HG03520 (cell line): ENCODE results near the gene CFAP77.

Experiments
- ATAC-seq: cut with Tn5 transposase; IDR thresholded peaks from one replicate; pipeline ENCODE4 v1.9.1; 2021; ENCODE audit warnings: mild to moderate bottlenecking, moderate library complexity; ENCODE audit not compliant: unreplicated experiment

Gene CFAP77

GRCh38 chr9:132514011-132514744 is 104.2 kb downstream of the CFAP77 start:
- ATAC-seq: no peak

GRCh38 chr9:132514821-132515220 is 104.8 kb downstream of the CFAP77 start:
- ATAC-seq: no peak

- ATAC-seq: no peak
Observed at GRCh38 chr9:132516301-132516700, 106.3 kb downstream of the CFAP77 start.

- no peak for ATAC-seq
Observed at GRCh38 chr9:132516911-132517310, 106.9 kb downstream of the CFAP77 start.

GRCh38 chr9:132517815-132518550 is 108.0 kb downstream of the CFAP77 start:
- ATAC-seq: no peak

GRCh38 chr9:132518626-132519025 is 108.6 kb downstream of the CFAP77 start:
- ATAC-seq: no peak

GRCh38 chr9:132519033-132519432 is 109.0 kb downstream of the CFAP77 start:
- ATAC-seq: no peak

GRCh38 chr9:132520612-132521011 is 110.6 kb downstream of the CFAP77 start:
- ATAC-seq: no peak

GRCh38 chr9:132525308-132526023 is 115.5 kb downstream of the CFAP77 start:
- ATAC-seq: no peak

- no peak for ATAC-seq
Observed at GRCh38 chr9:132531195-132531594, 121.2 kb downstream of the CFAP77 start.

GRCh38 chr9:132531710-132532570 is 121.9 kb downstream of the CFAP77 start:
- ATAC-seq: no peak

GRCh38 chr9:132534832-132535231 is 124.8 kb downstream of the CFAP77 start:
- no peak for ATAC-seq

- ATAC-seq: no peak
Observed at GRCh38 chr9:132536124-132536523, 126.1 kb downstream of the CFAP77 start.

GRCh38 chr9:132537352-132537751 is 127.3 kb downstream of the CFAP77 start:
- ATAC-seq: no peak

- no peak for ATAC-seq
Observed at GRCh38 chr9:132538071-132538470, 128.1 kb downstream of the CFAP77 start.

- ATAC-seq: no peak
Observed at GRCh38 chr9:132539096-132539495, 129.1 kb downstream of the CFAP77 start.

GRCh38 chr9:132541051-132541450 is 131.0 kb downstream of the CFAP77 start:
- no peak for ATAC-seq

- ATAC-seq: no peak
Observed at GRCh38 chr9:132541870-132542830, 132.1 kb downstream of the CFAP77 start.

GRCh38 chr9:132543251-132543650 is 133.2 kb downstream of the CFAP77 start:
- no peak for ATAC-seq

- ATAC-seq: no peak
Observed at GRCh38 chr9:132543960-132544359, 133.9 kb downstream of the CFAP77 start.
